ENCODE data around the gene SH3D19.

SH3D19 gene

DNA sequence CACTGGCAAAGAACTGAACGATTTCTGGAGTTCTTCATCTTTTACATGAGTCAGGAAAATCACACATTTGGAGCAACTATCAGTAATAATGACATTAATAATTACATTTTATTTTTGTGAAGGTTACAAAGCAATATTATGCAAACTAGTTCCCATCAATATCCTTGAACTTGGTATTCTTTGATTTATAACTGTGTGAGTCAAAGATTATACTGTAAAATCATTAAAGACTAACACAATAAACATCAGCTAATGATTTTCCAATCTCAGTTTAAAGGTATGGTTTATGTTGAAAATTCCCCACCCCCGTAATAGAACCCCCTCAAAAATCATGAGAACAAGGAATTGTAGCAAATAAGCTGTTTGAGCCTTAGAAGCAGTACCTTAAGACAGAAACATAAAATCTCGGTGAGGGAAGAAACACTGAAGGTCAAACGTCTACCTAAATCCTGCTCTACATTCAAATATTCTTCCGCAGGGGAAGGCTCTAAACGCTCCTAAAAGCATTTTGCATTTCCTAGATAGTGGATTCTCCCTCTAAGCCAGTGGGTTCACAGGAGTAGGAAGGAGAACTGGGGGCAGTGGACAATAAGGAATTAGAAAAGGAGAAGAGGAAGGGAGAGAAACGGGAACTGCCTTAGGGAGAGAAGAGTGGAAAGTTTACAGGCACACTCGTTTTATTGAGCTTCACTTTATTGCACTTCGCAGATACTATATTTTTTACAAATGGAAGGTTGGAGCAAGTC lies 22.3 kb upstream of the SH3D19 start:
- 89% methylated on average over 7 to 9 of the region's 9 CpGs for WGBS, 2 experiments
- H3K4me1 ChIP-seq (ENCODE audit: control insufficient read depth, insufficient read depth, low read length) = no peaks in the 10 kb centered on the region
- no peaks in the 10 kb centered on the region for H3K9me3 ChIP-seq (ENCODE audit: control insufficient read depth, low read length)
- no peaks in the 10 kb centered on the region for H3K27me3 ChIP-seq (ENCODE audit: control insufficient read depth, insufficient read depth, low read length, poor library complexity, severe bottlenecking)
- no peak overlapping the region for H3K4me3 ChIP-seq (ENCODE audit: insufficient read depth, low read depth, low read length)
- no peak overlapping the region for H3K27ac ChIP-seq (ENCODE audit: insufficient read depth, low read depth, low read length, poor library complexity, severe bottlenecking)
- H3K36me3 ChIP-seq (ENCODE audit: control insufficient read depth, insufficient read depth, low read length) = no peaks in the 10 kb centered on the region

DNA sequence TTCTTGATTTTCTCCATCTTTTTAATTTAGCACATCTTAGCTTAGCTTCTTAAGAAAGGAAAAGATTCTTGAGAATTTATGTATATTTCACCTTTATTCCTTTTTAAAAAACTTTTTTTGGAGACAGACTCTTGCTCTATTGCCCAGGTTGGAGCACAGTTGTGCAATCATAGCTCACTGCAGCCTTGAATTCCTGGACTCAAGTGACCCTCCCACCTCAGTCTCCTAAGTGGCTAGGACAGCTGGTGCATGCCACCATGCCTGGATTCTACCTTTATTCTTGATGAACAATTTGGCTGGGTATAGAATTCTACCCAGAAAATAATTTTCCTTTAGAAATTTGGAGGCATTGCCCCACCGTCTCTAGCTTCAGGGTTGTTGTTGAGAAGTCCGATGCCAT lies 19.5 kb upstream of the SH3D19 start:
- no peaks in the 10 kb centered on the region for H3K27me3 ChIP-seq (ENCODE audit: control insufficient read depth, insufficient read depth, low read length, poor library complexity, severe bottlenecking)
- no peak overlapping the region for H3K27ac ChIP-seq (ENCODE audit: insufficient read depth, low read depth, low read length, poor library complexity, severe bottlenecking)
- no peaks in the 10 kb centered on the region for H3K36me3 ChIP-seq (ENCODE audit: control insufficient read depth, insufficient read depth, low read length)
- H3K9me3 ChIP-seq (ENCODE audit: control insufficient read depth, low read length) = no peaks in the 10 kb centered on the region
- H3K4me1 ChIP-seq (ENCODE audit: control insufficient read depth, insufficient read depth, low read length) = no peaks in the 10 kb centered on the region
- WGBS, 2 experiments = 96 to 100% methylated on average over 2 of the region's 2 CpGs
- H3K4me3 ChIP-seq (ENCODE audit: insufficient read depth, low read depth, low read length) = no peak overlapping the region

DNA sequence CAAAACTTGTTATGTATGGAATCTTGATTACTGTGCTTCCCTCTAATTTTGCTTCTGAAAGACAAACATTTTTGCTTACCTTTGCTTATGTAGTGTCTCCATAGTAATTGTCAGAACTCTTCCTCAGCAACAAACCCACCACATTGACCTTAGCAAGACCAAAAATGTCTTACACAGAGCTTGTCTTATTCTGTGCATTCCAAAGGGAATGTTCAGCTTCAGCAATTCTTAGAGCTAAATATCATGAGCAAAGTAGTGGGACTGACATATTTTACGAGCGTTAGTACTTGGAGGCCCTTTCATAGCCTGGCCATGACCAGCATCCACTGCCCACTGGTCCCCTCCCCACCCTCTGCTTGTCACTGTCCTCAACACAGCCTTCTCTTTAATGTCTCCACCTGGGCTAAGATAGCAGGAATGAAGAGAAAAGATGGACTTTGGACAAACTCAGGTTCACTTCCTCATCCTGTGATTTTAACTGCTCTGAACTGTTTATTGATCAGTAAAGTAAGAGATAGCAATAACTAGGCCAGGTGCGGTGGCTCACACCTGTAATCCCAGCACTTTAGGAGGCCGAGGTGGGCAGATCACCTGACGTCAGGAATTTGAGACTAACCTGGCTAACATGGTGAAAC lies 15.5 kb upstream of the SH3D19 start:
- H3K36me3 ChIP-seq (ENCODE audit: control insufficient read depth, insufficient read depth, low read length) = no peaks in the 10 kb centered on the region
- no peaks in the 10 kb centered on the region for H3K9me3 ChIP-seq (ENCODE audit: control insufficient read depth, low read length)
- 87 to 96% methylated on average over 5 of the region's 5 CpGs for WGBS, 2 experiments
- H3K27ac ChIP-seq (ENCODE audit: insufficient read depth, low read depth, low read length, poor library complexity, severe bottlenecking) = no peak overlapping the region
- no peak overlapping the region for H3K4me3 ChIP-seq (ENCODE audit: insufficient read depth, low read depth, low read length)
- no peaks in the 10 kb centered on the region for H3K27me3 ChIP-seq (ENCODE audit: control insufficient read depth, insufficient read depth, low read length, poor library complexity, severe bottlenecking)
- no peaks in the 10 kb centered on the region for H3K4me1 ChIP-seq (ENCODE audit: control insufficient read depth, insufficient read depth, low read length)

- Histone ChIP-seq H3K27ac (ENCODE audit: insufficient read depth, low read depth, low read length, poor library complexity, severe bottlenecking) (no peak overlapping the region), H3K9me3 (ENCODE audit: control insufficient read depth, low read length) (no peaks in the 10 kb centered on the region), H3K4me1 (ENCODE audit: control insufficient read depth, insufficient read depth, low read length) (no peaks in the 10 kb centered on the region), H3K36me3 (ENCODE audit: control insufficient read depth, insufficient read depth, low read length) (no peaks in the 10 kb centered on the region), H3K27me3 (ENCODE audit: control insufficient read depth, insufficient read depth, low read length, poor library complexity, severe bottlenecking) (no peaks in the 10 kb centered on the region), H3K4me3 (ENCODE audit: insufficient read depth, low read depth, low read length) (no peak overlapping the region)
- WGBS, 2 experiments = 91 to 93% methylated on average over 2 of the region's 2 CpGs
Measured at GRCh38 chr4:151339467-151339866, 14.1 kb upstream of the SH3D19 start.

DNA sequence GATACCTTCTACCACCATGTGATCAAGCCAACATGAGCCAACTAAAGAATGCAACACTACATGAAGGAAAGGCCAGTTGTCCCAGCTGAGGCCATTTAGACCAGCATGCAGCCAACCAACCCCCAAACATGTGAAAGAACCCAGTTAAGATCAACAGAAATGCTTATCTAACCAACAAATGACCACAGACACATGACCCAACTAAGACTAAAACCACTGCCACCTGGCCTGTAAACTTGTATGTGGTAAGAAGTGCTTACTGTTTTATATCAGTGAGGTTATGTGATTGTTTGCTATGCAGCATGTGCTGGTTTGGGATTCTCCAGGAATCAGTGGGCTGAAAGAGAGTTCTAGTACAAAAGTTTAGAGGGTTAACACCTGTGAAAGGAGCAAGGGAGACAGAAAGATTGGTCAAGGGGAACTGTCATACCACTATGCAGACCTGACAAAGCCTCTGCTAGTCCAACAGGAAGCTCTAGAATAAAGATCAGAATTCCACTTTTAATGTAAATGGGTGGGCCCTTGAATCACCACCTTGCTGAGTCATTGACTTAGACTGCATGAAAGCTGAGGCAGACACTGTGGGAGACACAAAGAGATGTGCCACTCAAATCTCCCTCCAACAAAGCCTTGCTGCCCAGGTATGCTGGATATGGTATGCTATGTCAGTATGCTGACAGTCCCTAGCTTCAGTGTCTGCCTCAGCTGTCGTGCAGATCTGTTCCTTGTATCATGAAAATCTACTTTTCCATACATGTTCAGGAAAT lies 6.1 kb upstream of the SH3D19 start:
- H3K9me3 ChIP-seq (ENCODE audit: control insufficient read depth, low read length) = no peaks in the 10 kb centered on the region
- no peak overlapping the region for H3K27ac ChIP-seq (ENCODE audit: insufficient read depth, low read depth, low read length, poor library complexity, severe bottlenecking)
- peaks cover 1% of the 10 kb centered on the region for H3K27me3 ChIP-seq (ENCODE audit: control insufficient read depth, insufficient read depth, low read length, poor library complexity, severe bottlenecking)
- no peaks in the 10 kb centered on the region for H3K4me1 ChIP-seq (ENCODE audit: control insufficient read depth, insufficient read depth, low read length)
- H3K36me3 ChIP-seq (ENCODE audit: control insufficient read depth, insufficient read depth, low read length) = no peaks in the 10 kb centered on the region
- H3K4me3 ChIP-seq (ENCODE audit: insufficient read depth, low read depth, low read length) = no peak overlapping the region
- WGBS, 2 experiments = 82 to 83% methylated on average over 1 of the region's 1 CpG

- Histone ChIP-seq H3K4me1 (ENCODE audit: control insufficient read depth, insufficient read depth, low read length) (peaks cover under 1% of the 10 kb centered on the region), H3K27ac (ENCODE audit: insufficient read depth, low read depth, low read length, poor library complexity, severe bottlenecking) (no peak overlapping the region)
Measured at GRCh38 chr4:151329217-151330007, 4.0 kb upstream of the SH3D19 start.

DNA sequence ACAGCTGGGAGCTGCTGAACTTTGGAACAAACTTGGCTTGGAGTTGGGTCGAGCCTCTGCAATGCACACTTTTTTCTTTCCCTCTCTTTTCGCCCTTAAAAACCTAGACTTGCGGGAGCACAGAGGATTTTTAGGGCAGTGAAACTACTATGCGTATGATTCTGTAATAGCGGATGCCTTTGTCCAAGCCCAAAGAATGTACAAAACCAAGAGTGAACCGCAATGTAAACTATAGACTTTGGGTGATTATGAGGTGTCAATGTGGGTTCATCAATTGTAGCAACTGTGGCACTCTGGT lies 493 bp upstream of the SH3D19 start:
- Histone ChIP-seq H3K4me1 (ENCODE audit: control insufficient read depth, insufficient read depth, low read length) (peaks cover 10% of the 10 kb centered on the region), H3K27ac (ENCODE audit: insufficient read depth, low read depth, low read length, poor library complexity, severe bottlenecking) (no peak overlapping the region), H3K27me3 (ENCODE audit: control insufficient read depth, insufficient read depth, low read length, poor library complexity, severe bottlenecking) (peaks cover 10% of the 10 kb centered on the region), H3K9me3 (ENCODE audit: control insufficient read depth, low read length) (no peaks in the 10 kb centered on the region), H3K4me3 (ENCODE audit: insufficient read depth, low read depth, low read length) (peak overlapping the region; percentile 72), H3K36me3 (ENCODE audit: control insufficient read depth, insufficient read depth, low read length) (no peaks in the 10 kb centered on the region)
- WGBS, 2 experiments = 73 to 79% methylated on average over 6 of the region's 6 CpGs

More at GRCh38 chr4:151329217-151330007, 4.0 kb upstream of the SH3D19 start:
- Histone ChIP-seq H3K9me3 (ENCODE audit: control insufficient read depth, low read length) (no peaks in the 10 kb centered on the region), H3K36me3 (ENCODE audit: control insufficient read depth, insufficient read depth, low read length) (no peaks in the 10 kb centered on the region), H3K27me3 (ENCODE audit: control insufficient read depth, insufficient read depth, low read length, poor library complexity, severe bottlenecking) (peaks cover 10% of the 10 kb centered on the region), H3K4me3 (ENCODE audit: insufficient read depth, low read depth, low read length) (no peak overlapping the region)
- WGBS, 2 experiments = 100% methylated on average over 3 of the region's 4 CpGs; no CpG with 5 or more reads in 1 of the 2 experiments

DNA sequence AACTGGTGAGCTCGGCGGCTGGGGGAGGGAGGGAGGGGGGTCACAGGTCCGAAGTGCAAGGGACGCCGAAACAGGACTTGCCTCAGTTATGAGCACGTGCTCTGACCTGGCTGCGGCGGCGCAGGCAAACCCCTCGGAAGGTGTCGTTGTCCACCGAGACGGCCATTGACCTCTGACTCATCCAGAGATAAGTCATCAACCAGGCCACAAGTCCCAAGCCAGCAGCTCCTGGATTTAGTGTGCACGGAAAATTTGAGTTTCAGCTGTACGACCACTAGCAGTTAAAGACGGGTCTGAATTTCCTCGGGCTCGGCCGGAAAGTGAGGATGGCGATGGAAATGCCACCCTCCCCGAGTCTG lies 674 bp downstream of the SH3D19 start:
- Histone ChIP-seq H3K27ac (ENCODE audit: insufficient read depth, low read depth, low read length, poor library complexity, severe bottlenecking) (peak overlapping the region; percentile 85), H3K9me3 (ENCODE audit: control insufficient read depth, low read length) (no peaks in the 10 kb centered on the region), H3K27me3 (ENCODE audit: control insufficient read depth, insufficient read depth, low read length, poor library complexity, severe bottlenecking) (peaks cover 10% of the 10 kb centered on the region), H3K36me3 (ENCODE audit: control insufficient read depth, insufficient read depth, low read length) (peaks cover 2% of the 10 kb centered on the region), H3K4me3 (ENCODE audit: insufficient read depth, low read depth, low read length) (peak overlapping the region; percentile 72), H3K4me1 (ENCODE audit: control insufficient read depth, insufficient read depth, low read length) (peaks cover 10% of the 10 kb centered on the region)
- 0% methylated on average over 21 of the region's 21 CpGs for WGBS, 2 experiments

- Histone ChIP-seq H3K36me3 (ENCODE audit: control insufficient read depth, insufficient read depth, low read length) (peaks cover 3% of the 10 kb centered on the region), H3K27ac (ENCODE audit: insufficient read depth, low read depth, low read length, poor library complexity, severe bottlenecking) (peak overlapping the region; percentile 85), H3K9me3 (ENCODE audit: control insufficient read depth, low read length) (no peaks in the 10 kb centered on the region), H3K4me1 (ENCODE audit: control insufficient read depth, insufficient read depth, low read length) (peaks cover 10% of the 10 kb centered on the region), H3K27me3 (ENCODE audit: control insufficient read depth, insufficient read depth, low read length, poor library complexity, severe bottlenecking) (peaks cover 10% of the 10 kb centered on the region), H3K4me3 (ENCODE audit: insufficient read depth, low read depth, low read length) (peak overlapping the region; percentile 72)
- WGBS, 2 experiments = 1 to 2% methylated on average over 9 to 12 of the region's 12 CpGs
Measured at GRCh38 chr4:151324124-151324751, 1.2 kb downstream of the SH3D19 start.

Data from ectodermal cell (in vitro differentiated cells).